Measurements from ENCODE around the gene CARMIL3. TPM values are rescaled to one million over a fixed set of nuclear protein-coding genes. Genes with fewer than 3 reads are reported as not detected.

CARMIL3 gene
- total RNA-seq, 1 donor from 2014 or later, result 0.96 TPM

DNA sequence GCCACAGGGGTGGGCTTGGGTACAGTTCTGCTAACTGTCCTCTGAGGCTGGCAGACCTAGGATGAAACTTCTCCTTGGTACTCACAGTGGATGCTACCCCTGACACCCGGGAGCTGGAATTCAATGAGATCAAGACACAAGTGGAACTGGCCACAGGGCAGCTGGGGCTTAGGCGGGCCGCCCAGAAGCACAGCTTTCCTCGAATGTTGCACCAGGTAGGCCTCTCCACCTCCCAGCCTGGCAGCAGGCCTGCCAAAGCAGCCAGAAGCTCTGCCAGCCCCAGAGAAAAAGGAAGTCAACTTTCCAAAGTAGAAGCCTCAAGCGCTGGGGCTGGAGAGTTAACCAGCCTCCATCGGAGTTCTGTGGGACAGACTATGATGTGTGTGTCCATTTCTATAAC is 65.4 kb downstream of the CARMIL3 start:
- intact Hi-C loops (cut with DNase I), result no loop called here
- Histone ChIP-seq H3K27ac (no peak overlapping the region), H3K36me3 (peaks cover 57% of the 10 kb centered on the region), H3K9me3 (no peaks in the 10 kb centered on the region), H3K27me3 (no peaks in the 10 kb centered on the region), H3K4me1 (peaks cover 15% of the 10 kb centered on the region), H3K4me3 (no peak overlapping the region)
- DNase-seq (no peak), ATAC-seq (no peak)
- TF ChIP-seq, protein P1, sequence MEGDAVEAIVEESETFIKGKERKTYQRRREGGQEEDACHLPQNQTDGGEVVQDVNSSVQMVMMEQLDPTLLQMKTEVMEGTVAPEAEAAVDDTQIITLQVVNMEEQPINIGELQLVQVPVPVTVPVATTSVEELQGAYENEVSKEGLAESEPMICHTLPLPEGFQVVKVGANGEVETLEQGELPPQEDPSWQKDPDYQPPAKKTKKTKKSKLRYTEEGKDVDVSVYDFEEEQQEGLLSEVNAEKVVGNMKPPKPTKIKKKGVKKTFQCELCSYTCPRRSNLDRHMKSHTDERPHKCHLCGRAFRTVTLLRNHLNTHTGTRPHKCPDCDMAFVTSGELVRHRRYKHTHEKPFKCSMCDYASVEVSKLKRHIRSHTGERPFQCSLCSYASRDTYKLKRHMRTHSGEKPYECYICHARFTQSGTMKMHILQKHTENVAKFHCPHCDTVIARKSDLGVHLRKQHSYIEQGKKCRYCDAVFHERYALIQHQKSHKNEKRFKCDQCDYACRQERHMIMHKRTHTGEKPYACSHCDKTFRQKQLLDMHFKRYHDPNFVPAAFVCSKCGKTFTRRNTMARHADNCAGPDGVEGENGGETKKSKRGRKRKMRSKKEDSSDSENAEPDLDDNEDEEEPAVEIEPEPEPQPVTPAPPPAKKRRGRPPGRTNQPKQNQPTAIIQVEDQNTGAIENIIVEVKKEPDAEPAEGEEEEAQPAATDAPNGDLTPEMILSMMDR (IDR thresholded peaks at IDR 0.05), result no peak

Other genes with a start within 250 kb of the CARMIL3 start
- gene DHRS4, start 98.2 kb upstream of the CARMIL3 start, total RNA-seq, result 25.8 TPM
- gene DHRS4L2, start 63.1 kb upstream of the CARMIL3 start, total RNA-seq, result 16.3 TPM
- gene CPNE6, start 19.6 kb downstream of the CARMIL3 start, total RNA-seq, result not detected
- 39.9 TPM for gene PCK2, start 42.3 kb downstream of the CARMIL3 start, total RNA-seq
- gene DCAF11, start 62.8 kb downstream of the CARMIL3 start, total RNA-seq, result 57.8 TPM
- 2.8 TPM for gene NRL, start 62.9 kb downstream of the CARMIL3 start, total RNA-seq
- gene FITM1, start 78.7 kb downstream of the CARMIL3 start, total RNA-seq, result 1.1 TPM
- gene PSME1, start 84.2 kb downstream of the CARMIL3 start, total RNA-seq, result 171 TPM
- 10.5 TPM for gene EMC9, start 89.6 kb downstream of the CARMIL3 start, total RNA-seq
- gene PSME2, start 94.6 kb downstream of the CARMIL3 start, total RNA-seq, result 138 TPM
- 52.3 TPM for gene RNF31, start 95.5 kb downstream of the CARMIL3 start, total RNA-seq
- 123 TPM for gene IRF9, start 109.3 kb downstream of the CARMIL3 start, total RNA-seq
- gene REC8, start 120.1 kb downstream of the CARMIL3 start, total RNA-seq, result 18.5 TPM
- gene IPO4, start 136.8 kb downstream of the CARMIL3 start, total RNA-seq, result 25.1 TPM
- gene TM9SF1, start 143.4 kb downstream of the CARMIL3 start, total RNA-seq, result 52.0 TPM
- gene TSSK4, start 153.7 kb downstream of the CARMIL3 start, total RNA-seq, result not detected
- gene CHMP4A, start 161.5 kb downstream of the CARMIL3 start, total RNA-seq, result 48.0 TPM
- gene MDP1, start 164.1 kb downstream of the CARMIL3 start, total RNA-seq, result 17.8 TPM
- 142 TPM for gene NEDD8, start 180.4 kb downstream of the CARMIL3 start, total RNA-seq
- gene GMPR2, start 180.9 kb downstream of the CARMIL3 start, total RNA-seq, result 73.2 TPM
- 92.3 TPM for gene TINF2, start 190.6 kb downstream of the CARMIL3 start, total RNA-seq
- gene TGM1, start 211.2 kb downstream of the CARMIL3 start, total RNA-seq, result 12.3 TPM
- gene RABGGTA, start 219.6 kb downstream of the CARMIL3 start, total RNA-seq, result 50.3 TPM
- 28.0 TPM for gene DHRS1, start 247.8 kb downstream of the CARMIL3 start, total RNA-seq
- gene NOP9, start 247.8 kb downstream of the CARMIL3 start, total RNA-seq, result 21.4 TPM

All from upper lobe of right lung (tissue), 1 donor.